HG03575 (cell line): ENCODE measurements around the gene TBXA2R.
"Not testable (repeated sequence)": the region's sequence is repeated elsewhere in the genome, so short reads cannot be mapped to it uniquely, and the experiment has no call there.

Experiments
- ATAC-seq: cut with Tn5 transposase; IDR thresholded peaks from one replicate; pipeline ENCODE4 v1.9.1; 2021; ENCODE audit not compliant: unreplicated experiment, insufficient number of reproducible peaks, low FRiP score; ENCODE audit errors: extremely low read depth

Gene TBXA2R

DNA sequence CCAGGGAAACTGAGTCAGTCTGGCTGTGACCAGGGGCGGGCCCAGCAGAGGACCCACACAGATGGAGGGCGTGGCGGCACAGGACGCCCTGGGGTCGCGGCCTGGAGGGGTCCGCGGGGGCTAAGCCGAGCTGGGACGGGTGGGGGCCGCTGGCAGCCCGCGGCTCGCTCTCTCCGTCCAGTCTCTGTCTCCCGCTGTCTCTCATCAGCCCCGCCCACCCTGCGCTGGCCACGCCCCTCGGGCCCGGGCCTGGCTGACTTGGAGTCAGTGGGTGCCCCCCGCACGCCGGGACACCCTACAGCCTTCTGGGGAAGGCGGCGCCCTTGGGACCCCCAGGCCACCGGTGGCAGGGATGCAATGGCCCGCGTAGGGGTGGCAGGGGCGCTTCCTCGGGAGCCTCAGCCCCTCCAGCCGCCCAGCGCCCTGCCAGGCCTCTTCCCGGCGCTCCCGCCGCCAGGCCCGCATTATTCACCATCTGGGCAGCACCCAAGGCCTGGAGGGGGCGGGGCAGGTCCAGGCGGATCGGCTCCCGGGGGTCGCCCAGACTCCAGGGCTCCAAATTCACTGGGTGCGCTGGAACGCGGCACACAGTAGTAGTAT, at the start of gene TBXA2R:
TSS of gene TBXA2R (minus strand) at position 186 of the 600 bp plus-strand sequence. CDS start 6,241 bp downstream, outside the sequence.
- no peak for ATAC-seq

DNA sequence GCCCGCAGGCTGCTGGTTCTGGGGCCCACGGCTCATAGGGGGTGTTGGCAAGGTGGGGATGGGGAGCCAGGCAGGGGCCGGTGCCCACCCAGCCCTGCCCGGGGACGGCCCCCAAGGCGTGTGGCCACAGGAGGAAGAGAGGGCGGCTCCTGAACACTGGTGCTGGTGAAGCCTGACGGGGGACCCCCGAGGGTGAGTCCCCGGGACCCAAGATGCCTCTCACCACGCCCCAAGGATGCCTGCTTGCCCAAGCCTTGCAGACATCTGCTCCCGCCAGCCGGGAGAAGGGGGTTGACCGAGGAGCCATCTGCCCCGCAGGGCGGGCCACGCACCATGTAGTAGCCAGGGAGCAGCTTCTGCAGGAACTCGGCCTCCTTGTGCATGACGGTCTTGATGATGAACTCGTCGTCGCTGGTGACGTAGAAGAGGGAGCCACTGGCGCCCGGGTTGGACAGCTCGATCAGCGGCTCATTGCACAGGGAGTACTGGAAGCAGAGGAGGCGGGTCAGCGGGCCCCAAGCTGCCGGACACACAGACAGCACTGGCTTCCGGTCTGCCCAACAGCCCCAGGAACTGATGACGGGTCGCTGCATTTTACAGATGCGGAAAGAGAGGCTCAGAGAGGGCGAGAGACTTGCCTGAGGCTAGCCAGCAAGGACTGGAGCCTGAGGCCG, 49.5 kb upstream of the TBXA2R start:
- no peak for ATAC-seq

DNA sequence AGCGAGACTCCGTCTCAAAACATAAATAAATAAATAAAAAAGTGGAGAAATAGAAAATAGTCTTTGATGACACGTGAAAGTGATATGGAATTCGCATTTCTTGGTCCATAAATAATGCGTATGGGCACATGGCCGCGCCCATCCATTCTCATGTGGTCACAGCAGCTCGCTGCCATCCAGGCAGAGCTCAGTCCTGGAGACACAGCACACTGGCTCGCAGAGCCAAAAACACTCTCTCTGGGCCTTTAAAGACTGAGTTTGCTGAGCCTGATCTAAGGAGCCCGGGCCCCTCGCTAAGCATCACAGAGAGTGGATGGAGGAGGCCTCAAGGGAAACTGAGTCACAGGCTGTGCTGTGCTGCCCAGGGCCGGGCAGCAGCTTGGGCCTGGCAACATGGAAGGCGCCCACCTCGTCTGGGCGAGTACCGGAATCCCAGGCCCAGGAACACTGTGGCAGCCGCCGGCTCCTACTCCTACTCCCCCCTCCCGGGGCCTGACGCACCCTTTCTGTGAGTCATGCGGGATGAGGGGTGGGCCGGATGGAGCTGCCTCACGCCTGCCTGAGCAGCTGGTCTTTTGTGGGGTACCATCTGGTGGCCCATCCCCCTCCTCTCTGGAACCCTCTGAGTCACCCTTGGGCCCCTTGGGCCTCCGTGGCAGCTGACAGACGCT, 48.9 kb upstream of the TBXA2R start:
- no peak for ATAC-seq

DNA sequence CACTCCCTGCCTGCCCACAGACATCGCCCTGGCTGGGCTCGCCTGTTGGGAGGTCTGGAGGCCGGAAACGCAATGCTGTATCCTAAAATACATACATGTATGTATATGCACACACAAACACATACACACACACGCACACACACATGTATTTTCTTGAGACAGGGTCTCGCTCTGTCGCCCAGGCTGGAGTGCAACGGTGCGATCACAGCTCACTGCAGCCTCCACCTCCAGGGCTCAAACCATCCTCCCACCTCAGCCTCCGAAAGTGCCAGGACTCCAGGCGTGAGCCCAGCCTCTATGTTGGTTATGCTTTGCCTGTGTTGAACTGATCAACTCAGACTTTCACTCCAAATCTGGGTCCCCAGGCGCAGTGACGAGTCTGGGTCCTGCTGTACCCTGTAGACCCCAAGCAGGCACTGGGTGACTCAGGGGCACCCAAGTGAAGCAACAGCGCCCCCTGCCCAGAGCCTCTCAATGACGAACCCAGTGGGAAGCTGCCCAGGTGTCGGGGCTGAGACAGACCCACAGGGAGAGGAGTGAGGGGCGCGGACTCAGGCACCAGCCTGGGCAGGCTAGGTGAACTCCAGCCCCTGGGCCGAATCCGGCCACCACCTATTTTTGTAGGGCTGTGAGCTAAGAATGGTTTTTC, 47.3 kb upstream of the TBXA2R start:
- no peak for ATAC-seq

DNA sequence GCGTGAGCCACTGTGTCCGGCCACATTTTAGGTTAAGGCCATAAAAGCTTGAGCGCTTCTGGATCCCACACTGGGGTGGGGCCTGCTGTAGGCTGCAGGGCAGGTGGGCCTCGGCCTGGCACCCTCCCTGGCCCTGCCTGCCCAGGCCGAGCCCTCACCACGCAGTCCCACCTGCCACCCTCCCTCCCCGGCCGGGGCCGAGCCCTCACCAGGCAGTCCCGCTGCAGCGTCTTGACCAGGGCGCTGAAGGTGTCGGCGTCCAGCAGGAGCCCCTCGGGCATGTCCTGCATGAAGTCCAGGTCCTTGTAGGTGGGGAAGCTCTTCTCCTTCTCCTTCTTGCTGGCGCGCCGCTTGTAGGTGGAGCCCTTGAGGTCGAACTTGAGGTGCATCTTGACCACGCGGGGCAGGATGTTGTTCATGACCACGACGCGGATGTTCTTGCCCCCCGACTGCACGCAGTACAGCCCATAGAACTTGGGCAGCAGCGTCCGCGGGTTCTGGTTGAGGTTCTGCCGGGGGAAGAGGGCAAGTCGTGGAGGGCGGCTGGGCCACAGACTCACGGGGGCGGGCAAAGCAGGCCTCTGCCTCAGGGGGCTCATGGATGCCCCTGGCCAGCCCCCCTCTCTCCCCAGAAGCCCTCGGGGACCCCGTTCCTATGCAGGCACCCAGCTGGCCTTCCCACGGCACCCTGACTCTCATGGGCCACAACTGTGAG, 46.6 kb upstream of the TBXA2R start:
- ATAC-seq = no peak

DNA sequence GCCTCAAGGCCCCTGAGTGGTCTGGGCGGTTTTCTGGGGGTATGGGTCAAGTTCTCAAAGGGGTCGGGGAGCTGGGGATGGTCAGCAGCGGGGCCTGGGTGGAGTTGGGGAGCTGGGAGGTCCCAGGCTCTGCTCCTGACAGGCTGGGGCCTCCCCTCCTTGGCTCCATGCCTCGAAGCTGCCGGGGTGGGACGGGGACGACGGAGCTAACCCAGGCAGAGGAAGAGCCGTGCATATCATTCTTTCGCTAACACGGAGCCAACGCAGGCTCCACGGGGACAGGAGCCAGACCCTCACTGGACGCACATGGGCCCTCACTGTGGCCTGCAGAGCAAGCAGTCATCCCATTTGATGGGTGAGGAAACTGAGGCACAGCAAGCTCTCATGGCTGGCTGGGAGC, 45.7 kb upstream of the TBXA2R start:
- ATAC-seq = no peak

DNA sequence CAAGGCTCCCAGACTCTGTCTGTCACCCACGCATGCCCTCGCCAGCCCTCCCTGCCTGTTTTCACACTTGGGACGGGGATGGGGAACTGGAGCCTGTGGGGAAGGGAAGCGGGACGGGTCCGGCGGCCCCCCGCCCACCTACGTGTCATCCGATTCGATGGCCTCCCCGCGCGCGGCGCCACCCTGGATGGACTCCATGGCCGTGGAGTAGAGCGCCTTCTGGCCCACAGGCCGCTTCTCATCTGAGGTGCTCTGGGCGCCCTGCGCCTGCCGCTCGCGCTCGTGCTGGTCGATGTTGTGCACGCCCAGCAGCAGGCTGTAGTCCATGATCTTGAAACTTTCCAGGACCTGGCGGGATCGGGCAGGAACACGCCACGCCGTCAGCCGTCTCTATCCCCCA, 45.0 kb upstream of the TBXA2R start:
- ATAC-seq = no peak

DNA sequence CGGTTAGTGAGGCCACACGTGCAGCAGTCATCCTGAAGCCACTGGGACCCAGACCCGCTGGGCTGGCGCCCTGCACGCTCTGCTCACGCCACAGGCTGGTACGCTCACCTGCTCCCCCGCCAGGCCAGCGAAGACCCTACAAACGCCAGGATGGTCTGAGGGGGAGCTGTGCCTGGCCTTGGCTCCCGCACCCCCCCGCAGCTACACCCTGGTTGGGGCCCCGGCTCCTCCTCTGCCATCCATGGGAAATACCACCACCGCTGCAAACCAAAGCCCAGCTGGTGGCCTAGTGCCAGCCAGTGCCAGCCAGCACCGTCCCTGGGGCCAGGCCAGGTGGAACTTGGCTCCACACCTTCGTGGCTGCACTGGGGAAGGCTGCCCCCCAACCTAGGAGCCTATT, 43.2 kb upstream of the TBXA2R start:
- no peak for ATAC-seq

DNA sequence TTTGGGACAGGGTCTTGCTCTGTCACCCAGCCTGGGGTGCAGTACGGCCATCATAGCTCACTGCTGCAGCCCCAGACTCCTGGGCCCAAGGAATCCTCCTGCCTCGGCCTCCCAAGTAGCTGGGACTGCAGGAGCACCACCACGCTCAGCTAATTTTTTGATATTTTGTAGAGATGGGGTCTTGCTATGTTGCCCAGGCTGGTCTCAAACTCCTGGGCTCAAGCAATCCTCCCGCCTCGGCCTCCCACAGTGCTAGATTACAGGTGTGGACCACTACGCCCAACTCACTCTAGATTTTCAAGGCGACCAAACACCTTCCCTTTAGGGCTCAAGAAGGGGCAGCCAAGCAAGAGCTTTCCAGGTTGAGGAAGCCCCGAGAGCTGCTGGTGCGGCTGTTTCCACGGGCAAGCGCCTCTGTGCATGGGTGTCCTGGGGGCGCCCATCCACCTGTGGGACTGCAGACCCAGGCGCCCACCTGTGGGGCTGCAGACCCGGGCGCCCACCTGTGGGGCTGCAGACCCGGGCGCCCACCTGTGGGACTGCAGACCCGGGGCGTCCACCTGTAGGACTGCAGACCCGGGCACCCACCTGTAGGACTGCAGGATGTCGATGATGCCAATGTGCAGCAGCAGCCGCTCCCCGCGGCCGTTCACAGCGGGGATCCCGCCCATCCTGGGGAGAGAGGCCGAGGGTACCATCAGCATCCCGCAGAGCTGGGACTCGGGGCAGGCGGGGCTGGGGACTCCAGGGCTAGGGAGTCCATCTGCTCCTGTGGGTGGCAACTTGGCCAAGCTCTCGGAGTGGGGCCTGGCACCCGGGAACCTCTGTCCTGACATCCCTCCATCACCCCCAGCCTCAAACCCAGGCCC, 41.6 kb upstream of the TBXA2R start:
- ATAC-seq = no peak

DNA sequence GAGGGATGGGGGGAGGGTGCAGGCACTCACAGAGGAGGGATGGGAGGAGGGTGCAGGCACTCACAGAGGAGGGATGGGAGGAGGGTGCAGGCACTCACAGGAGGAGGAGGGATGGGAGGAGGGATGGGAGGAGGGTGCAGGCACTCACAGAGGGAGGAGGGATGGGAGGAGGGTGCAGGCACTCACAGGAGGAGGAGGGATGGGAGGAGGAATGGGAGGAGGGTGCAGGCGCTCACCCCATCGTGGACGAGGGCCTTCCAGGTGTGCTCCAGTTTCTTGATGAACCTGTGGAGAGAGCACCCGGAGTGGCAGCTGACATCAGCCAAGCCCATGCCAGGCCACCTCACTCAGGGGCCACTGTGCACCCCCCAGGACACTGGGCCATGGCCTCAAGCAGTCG, 40.4 kb upstream of the TBXA2R start:
- not testable (repeated sequence) for ATAC-seq

DNA sequence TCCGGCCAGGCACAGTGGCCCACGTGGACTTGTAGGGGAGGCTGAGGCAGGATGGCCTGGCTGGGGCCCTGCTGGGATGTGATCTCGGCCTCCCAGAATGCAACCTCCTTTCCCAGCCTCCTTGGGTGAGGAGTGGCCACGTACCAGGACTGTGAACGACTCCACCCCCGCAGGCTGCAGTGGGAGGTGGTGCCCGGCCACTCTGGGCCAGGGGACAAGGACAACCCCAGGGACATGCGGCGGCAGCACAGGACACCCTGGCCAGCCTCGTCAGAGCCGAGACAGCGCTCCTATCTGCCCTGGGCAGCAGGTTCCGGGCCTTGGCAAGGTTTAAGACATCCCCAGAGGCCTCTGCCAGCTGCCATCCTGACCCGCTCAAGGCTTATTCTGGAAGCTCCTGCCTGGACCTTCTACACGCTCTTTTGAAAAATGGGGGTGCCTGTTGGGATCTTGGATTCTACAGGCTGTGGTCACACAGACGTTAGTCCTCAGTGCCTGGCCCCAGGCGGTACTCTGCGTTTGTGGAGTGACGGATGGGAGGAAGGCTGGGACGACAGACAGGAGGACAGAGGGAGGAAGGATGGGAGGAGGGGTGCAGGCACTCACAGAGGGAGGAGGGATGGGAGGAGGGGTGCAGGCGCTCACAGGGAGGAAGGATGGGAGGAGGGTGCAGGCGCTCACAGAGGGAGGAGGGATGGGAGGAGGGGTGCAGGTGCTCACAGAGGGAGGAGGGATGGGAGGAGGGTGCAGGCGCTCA, 39.8 kb upstream of the TBXA2R start:
- ATAC-seq = no peak

DNA sequence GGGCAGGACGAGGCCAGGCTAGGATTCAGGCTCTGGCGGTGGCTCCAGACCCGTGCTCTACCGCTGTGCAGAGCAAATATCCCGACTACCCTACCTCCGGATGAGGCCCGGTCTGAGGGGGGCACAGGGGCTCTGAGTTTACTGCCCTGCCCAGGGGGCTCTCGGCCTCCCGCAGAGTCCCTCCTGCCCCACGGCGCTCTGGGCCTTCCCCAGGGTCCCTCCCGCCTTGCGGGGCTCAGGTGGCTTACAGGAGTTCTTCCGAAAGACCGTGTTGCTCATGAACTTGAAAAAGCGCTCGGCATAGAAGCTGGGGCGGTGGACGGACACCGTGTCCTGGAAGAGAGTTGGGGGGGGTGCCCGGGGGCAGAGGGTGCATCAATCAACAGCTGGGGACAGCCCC, 39.1 kb upstream of the TBXA2R start:
- no peak for ATAC-seq

DNA sequence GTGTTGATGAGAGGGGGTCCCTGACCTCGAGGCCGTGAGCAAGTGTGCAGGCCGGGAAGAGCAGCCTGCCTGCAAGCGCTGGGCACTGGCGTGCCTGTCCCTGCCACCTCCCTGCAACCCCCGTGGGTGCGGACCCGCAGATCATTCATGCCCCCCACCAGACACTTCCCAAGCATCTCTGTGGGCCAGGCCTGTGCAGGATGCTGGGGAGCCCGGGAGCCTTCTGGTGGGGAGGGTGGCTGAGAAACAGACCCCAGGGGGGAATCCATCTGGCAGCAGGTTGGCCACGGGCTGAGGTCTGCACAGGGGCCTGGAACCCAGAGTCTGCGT, 38.4 kb upstream of the TBXA2R start:
- ATAC-seq = no peak

DNA sequence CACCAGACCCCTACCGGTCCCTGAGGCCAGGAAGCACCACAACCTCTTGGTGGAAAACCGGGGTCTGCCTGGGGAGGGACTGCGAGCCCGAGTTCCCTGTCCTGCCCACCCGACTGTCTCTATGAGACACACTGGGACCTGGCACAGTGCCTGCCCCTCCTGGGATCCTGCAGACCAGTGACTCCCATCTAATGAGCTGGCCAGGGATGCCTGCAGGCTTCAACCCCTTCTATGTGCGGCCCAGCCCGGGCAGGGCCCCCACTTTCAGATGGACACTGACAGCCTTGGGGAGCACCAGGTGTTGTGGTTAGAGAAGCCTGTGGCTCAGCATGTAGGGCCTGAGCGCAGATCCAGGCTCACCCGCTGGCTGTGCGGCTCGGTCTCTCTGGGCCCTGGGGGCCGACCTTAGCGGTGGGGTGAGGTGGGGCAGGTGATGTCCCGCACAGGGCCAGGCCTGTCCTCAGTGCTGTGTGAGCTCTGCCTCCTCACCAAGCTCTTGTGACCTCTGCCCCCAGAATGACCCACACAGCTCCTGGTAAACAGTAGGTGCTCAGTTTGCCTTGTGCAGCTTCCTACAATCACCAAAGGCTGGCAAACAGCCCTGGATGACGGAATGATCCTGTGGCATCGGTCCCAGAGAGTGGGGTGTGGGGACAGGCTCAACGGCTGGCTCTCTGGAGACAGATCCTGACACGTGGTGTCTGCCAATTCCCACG, 37.8 kb upstream of the TBXA2R start:
- no peak for ATAC-seq

DNA sequence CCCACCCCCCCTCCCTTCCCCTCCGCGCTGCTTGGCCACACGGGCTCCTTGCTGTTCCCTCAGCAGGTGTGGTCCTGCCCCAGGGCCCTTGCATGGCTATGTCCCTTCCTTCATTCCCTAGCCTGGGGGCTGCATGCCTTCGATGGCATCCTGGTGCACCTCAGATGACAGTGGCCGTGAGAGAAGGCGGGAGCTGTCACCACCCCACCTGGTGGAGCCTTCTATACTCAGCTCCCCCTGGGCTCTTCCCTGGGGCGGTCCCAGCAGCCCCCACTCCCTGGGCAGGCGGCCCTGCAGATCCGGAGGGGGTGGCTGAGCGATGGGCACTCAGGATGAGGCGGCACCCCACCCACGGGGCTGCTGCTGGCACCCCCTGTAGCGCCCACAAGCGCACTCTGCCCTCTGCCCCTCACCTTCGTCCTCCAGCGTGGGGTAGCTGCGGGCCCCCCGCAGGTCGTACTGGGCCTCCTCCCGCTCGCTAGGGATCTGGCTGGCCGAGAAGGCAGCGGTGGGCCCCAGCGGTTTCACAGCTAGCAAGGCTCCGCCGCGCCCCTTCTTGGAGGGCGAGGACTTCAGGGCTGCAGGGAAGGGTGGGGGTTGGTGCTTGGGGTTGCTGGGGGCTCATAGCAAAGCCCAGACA, 37.1 kb upstream of the TBXA2R start:
- ATAC-seq = no peak

DNA sequence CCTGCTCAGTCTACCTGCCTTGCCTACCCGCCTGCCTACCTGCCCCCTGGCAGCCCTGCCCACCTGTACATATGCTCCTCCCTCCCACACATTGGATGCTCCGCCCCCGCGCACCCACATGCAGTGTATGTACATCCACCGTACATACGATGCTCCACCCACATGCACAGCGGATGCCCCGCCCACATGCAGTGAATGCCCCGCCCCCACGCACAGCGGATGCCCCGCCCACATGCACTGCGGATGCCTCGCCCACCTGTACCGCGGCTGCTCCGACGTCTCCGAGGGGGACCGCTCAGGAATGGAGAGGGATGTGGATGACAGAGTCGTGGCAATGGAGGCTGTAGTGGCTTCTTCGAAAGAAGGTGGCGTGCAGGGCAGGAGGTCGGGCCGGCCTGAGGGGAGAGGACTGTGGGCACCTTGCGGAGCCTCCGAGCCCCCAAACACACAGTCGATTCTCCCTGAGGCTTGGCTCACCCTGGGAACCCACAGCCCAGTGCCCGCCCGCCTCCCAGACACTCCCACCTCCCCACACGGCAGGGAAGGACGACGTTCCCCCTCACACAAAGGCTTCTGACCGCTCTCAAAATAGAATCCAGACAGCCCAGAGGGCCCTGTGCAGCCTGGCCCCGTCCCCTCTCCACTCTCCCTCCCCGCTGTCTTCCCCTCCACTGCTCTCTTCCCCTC, 36.5 kb upstream of the TBXA2R start:
- no peak for ATAC-seq
